Measurements from ENCODE around the gene MS4A7. TPM values are rescaled to one million over a fixed set of nuclear protein-coding genes. Genes with fewer than 3 reads are reported as not detected.

MS4A7 gene
- total RNA-seq, 1 donor: not detected

DNA sequence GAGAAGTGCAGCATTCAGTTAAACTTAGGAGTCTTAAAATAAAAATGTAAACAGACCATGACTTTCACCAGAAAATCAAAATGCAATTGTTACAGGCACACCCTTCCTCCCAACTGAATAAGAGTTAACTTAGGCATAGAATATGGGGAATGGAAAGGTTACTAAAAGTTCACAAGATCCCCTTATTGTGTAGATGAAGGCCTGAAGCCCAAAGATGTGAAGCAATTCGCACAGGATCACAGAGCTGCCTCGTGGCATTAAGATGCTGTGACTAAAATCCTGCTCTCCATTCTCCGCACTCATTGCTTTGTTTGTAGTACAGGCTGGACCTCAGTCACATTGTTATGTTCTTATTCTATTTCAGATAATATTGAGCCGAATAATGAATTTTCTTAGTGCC, 55.1 kb downstream of the MS4A7 start:
- H3K4me3 ChIP-seq (ENCODE audit: low read depth, low read length): no peak overlapping the region
- TF ChIP-seq, protein P1, sequence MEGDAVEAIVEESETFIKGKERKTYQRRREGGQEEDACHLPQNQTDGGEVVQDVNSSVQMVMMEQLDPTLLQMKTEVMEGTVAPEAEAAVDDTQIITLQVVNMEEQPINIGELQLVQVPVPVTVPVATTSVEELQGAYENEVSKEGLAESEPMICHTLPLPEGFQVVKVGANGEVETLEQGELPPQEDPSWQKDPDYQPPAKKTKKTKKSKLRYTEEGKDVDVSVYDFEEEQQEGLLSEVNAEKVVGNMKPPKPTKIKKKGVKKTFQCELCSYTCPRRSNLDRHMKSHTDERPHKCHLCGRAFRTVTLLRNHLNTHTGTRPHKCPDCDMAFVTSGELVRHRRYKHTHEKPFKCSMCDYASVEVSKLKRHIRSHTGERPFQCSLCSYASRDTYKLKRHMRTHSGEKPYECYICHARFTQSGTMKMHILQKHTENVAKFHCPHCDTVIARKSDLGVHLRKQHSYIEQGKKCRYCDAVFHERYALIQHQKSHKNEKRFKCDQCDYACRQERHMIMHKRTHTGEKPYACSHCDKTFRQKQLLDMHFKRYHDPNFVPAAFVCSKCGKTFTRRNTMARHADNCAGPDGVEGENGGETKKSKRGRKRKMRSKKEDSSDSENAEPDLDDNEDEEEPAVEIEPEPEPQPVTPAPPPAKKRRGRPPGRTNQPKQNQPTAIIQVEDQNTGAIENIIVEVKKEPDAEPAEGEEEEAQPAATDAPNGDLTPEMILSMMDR (IDR thresholded peaks at IDR 0.05; ENCODE audit: insufficient read depth, low read length): no peak
- DNase-seq (ENCODE audit: low read depth): no peak

Other genes with a start within 250 kb of the MS4A7 start
- gene MS4A6A, start 195.4 kb upstream of the MS4A7 start, total RNA-seq (ENCODE audit: low replicate concordance): not detected in 2 replicates
- gene MS4A4E, start 135.4 kb upstream of the MS4A7 start, total RNA-seq (ENCODE audit: low replicate concordance): not detected in 2 replicates
- not detected in 2 replicates for gene MS4A4A, start 97.9 kb upstream of the MS4A7 start, total RNA-seq (ENCODE audit: low replicate concordance)
- not detected in 2 replicates for gene MS4A6E, start 51.3 kb upstream of the MS4A7 start, total RNA-seq (ENCODE audit: low replicate concordance)
- gene MS4A14, start 17.9 kb downstream of the MS4A7 start, total RNA-seq (ENCODE audit: low replicate concordance): not detected in 2 replicates
- not detected in 2 replicates for gene MS4A5, start 51.0 kb downstream of the MS4A7 start, total RNA-seq (ENCODE audit: low replicate concordance)
- 0.25 TPM in 1 of 2 replicates, not detected in the other for gene MS4A1, start 77.3 kb downstream of the MS4A7 start, total RNA-seq (ENCODE audit: low replicate concordance)
- not detected in 2 replicates for gene MS4A12, start 114.2 kb downstream of the MS4A7 start, total RNA-seq (ENCODE audit: low replicate concordance)
- not detected in 2 replicates for gene MS4A13, start 136.9 kb downstream of the MS4A7 start, total RNA-seq (ENCODE audit: low replicate concordance)

Data from fibroblast of the aortic adventitia (primary cell).